ENCODE results near the gene TPM3. TPM values are rescaled to one million over a fixed set of nuclear protein-coding genes. Genes with fewer than 3 reads are reported as not detected.

The TPM3 gene
- total and polyA plus RNA-seq, 2 experiments from 2014 or later: 557 to 578 TPM

DNA sequence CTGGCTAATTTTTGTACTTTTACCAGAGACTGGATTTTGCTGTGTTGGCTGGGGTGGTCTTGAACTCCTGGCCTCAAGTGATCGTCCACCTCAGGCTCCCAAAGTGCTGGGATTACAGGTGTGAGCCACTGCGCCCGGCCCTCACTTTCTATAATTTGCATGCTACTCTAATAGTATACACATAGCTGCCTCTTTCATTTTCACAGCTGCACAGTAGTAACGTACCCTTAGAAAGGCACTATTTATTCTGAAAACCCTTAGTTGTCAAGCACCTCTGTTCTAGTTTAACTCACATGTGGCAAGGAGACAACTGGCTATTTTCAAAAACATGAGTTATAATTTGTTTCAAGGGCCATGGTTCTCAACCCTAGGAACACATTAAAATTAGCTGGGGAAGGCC, 17.2 kb downstream of the TPM3 start:
- no peak overlapping the region for H3K4me2 ChIP-seq (ENCODE audit: unreplicated experiment)
- H3K79me2 ChIP-seq (ENCODE audit: insufficient read depth): peaks cover 100% of the 10 kb centered on the region
- no peak overlapping the region for H3K9ac ChIP-seq
- H4K20me1 ChIP-seq (ENCODE audit: insufficient read depth): peaks cover 39% of the 10 kb centered on the region
- no peak overlapping the region for H2AFZ ChIP-seq
- WGBS, 2 experiments (ENCODE audit: low coverage in 1 of 2, low lambda C conversion rate in 2 of 2, missing lambda C conversion rate in 2 of 2): 94 to 100% methylated on average over 4 of the region's 4 CpGs
- H3K27ac ChIP-seq: no peak overlapping the region
- H3K4me3 ChIP-seq: no peak overlapping the region
- DNase-seq: no peak
- no peak for TF ChIP-seq EZH2phosphoT487 (IDR thresholded peaks at IDR 0.05; ENCODE audit: insufficient read depth, low read depth)
- TF ChIP-seq EZH2 (IDR thresholded peaks at IDR 0.05; ENCODE audit: insufficient read depth, poor library complexity, severe bottlenecking): no peak
- peaks cover 44% of the 10 kb centered on the region for H3F3A ChIP-seq (ENCODE audit: insufficient read depth)
- H3K9me3 ChIP-seq (ENCODE audit: low read depth): no peaks in the 10 kb centered on the region
- H3K36me3 ChIP-seq (ENCODE audit: low read depth): peaks cover 45% of the 10 kb centered on the region
- H3K4me1 ChIP-seq (ENCODE audit: insufficient read depth): peaks cover 47% of the 10 kb centered on the region
- in situ Hi-C loops (cut with MboI): no loop called here
- H3K27me3 ChIP-seq (replicated peaks; ENCODE audit: insufficient read depth): no peaks in the 10 kb centered on the region
- H3K9me2 ChIP-seq (ENCODE audit: insufficient read depth): no peaks in the 10 kb centered on the region

DNA sequence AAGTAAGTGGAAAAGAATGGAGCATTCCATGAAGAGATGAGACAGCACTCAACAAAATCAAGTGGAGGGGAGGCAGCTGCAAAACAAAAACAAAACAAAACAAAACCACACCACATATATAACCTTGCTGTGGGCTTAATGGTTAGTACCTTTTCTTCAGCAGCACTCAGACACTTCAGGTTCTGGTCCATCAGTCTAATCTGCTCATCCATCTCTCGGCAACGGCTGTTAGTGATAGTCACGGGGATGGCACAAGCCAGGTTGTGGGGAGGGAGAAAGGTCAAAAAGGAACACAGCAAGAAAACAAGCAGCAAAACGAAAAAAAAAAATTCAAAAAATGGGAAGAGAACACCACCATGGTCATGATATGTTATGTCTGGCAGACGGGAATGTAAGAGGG, 20.0 kb downstream of the TPM3 start:
- DNase-seq: no peak
- Histone ChIP-seq H3K4me3 (no peak overlapping the region), H3K27me3 (replicated peaks; ENCODE audit: insufficient read depth) (no peaks in the 10 kb centered on the region), H2AFZ (no peak overlapping the region), H3K4me1 (ENCODE audit: insufficient read depth) (peaks cover 19% of the 10 kb centered on the region), H3K79me2 (ENCODE audit: insufficient read depth) (peaks cover 100% of the 10 kb centered on the region), H3K9me3 (ENCODE audit: low read depth) (no peaks in the 10 kb centered on the region), H3F3A (ENCODE audit: insufficient read depth) (peaks cover 32% of the 10 kb centered on the region), H3K36me3 (ENCODE audit: low read depth) (peaks cover 72% of the 10 kb centered on the region), H3K27ac (no peak overlapping the region), H3K9me2 (ENCODE audit: insufficient read depth) (no peaks in the 10 kb centered on the region), H3K4me2 (ENCODE audit: unreplicated experiment) (no peak overlapping the region), H4K20me1 (ENCODE audit: insufficient read depth) (peaks cover 17% of the 10 kb centered on the region), H3K9ac (no peak overlapping the region)
- WGBS, 2 experiments (ENCODE audit: low coverage in 1 of 2, low lambda C conversion rate in 2 of 2, missing lambda C conversion rate in 2 of 2): 86 to 87% methylated on average over 5 of the region's 5 CpGs
- TF ChIP-seq EZH2phosphoT487 (IDR thresholded peaks at IDR 0.05; ENCODE audit: insufficient read depth, low read depth): no peak
- TF ChIP-seq EZH2 (IDR thresholded peaks at IDR 0.05; ENCODE audit: insufficient read depth, poor library complexity, severe bottlenecking): no peak
- in situ Hi-C loops (cut with MboI): no loop called here

DNA sequence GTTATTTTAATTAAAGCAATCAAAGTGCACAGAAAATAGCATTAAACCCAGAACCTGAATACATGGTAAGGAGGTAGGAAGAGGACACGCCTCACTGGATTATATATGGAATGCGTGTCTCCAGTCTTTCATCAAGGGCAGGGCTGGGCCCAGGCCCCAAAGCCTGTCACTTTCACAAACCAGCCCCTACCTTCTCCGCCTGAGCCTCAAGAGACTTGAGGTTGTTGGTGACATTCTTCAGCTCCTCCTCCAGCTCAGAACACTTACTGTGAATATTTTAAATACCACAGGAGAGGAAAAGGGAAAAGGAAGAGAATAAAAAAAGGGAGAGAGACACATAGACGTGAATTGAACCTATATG, 20.7 kb downstream of the TPM3 start:
- in situ Hi-C loops (cut with MboI): no loop called here
- peaks cover 12% of the 10 kb centered on the region for H3K4me1 ChIP-seq (ENCODE audit: insufficient read depth)
- H3K9me3 ChIP-seq (ENCODE audit: low read depth): no peaks in the 10 kb centered on the region
- H3K27me3 ChIP-seq (replicated peaks; ENCODE audit: insufficient read depth): no peaks in the 10 kb centered on the region
- H3K9ac ChIP-seq: no peak overlapping the region
- H3K9me2 ChIP-seq (ENCODE audit: insufficient read depth): no peaks in the 10 kb centered on the region
- peaks cover 77% of the 10 kb centered on the region for H3K36me3 ChIP-seq (ENCODE audit: low read depth)
- H3K27ac ChIP-seq: no peak overlapping the region
- peaks cover 100% of the 10 kb centered on the region for H3K79me2 ChIP-seq (ENCODE audit: insufficient read depth)
- no peak overlapping the region for H3K4me2 ChIP-seq (ENCODE audit: unreplicated experiment)
- no peak overlapping the region for H3K4me3 ChIP-seq
- no peak for TF ChIP-seq EZH2 (IDR thresholded peaks at IDR 0.05; ENCODE audit: insufficient read depth, poor library complexity, severe bottlenecking)
- no peak for TF ChIP-seq EZH2phosphoT487 (IDR thresholded peaks at IDR 0.05; ENCODE audit: insufficient read depth, low read depth)
- H4K20me1 ChIP-seq (ENCODE audit: insufficient read depth): peaks cover 16% of the 10 kb centered on the region
- 84 to 88% methylated on average over 4 of the region's 4 CpGs for WGBS, 2 experiments (ENCODE audit: low coverage in 1 of 2, low lambda C conversion rate in 2 of 2, missing lambda C conversion rate in 2 of 2)
- DNase-seq: no peak
- peaks cover 26% of the 10 kb centered on the region for H3F3A ChIP-seq (ENCODE audit: insufficient read depth)
- H2AFZ ChIP-seq: no peak overlapping the region

DNA sequence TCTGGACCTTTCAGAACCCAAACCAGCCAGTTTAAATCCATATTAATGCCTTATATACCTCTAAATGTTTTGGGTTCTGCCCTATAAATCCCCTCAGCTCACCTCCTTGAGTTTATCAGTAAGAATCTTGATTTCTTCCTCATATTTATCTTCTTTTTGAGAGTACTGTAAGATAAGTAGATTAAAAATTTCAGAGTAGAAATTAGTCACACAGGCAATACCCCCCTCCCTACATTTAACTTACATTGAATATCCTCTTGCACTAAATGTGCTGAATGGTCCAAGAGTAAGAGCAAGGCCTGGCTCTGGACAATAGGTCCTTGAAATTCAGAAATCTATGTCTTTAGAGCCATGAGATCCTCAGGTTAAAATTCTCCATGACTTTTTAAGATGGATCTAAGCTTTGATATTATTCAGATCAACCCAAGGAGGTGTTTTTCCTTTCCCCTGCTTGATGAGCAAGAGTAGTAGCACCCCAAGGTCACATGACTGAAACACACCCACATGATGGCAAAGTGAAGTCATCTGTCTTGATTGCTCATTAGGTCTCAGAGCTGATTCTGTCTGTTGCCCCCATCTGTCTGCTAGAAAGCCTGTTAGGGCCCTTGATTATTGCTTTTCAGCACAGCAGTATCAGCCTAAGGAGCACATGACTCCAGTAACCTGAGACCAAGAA, 21.2 kb downstream of the TPM3 start:
- Histone ChIP-seq H3K9ac (no peak overlapping the region), H3K27me3 (replicated peaks; ENCODE audit: insufficient read depth) (no peaks in the 10 kb centered on the region), H3K36me3 (ENCODE audit: low read depth) (peaks cover 82% of the 10 kb centered on the region), H3K4me3 (no peak overlapping the region), H3F3A (ENCODE audit: insufficient read depth) (peaks cover 26% of the 10 kb centered on the region), H3K79me2 (ENCODE audit: insufficient read depth) (peaks cover 100% of the 10 kb centered on the region), H3K4me1 (ENCODE audit: insufficient read depth) (peaks cover 7% of the 10 kb centered on the region), H3K4me2 (ENCODE audit: unreplicated experiment) (no peak overlapping the region), H4K20me1 (ENCODE audit: insufficient read depth) (peaks cover 11% of the 10 kb centered on the region), H3K27ac (no peak overlapping the region), H2AFZ (no peak overlapping the region), H3K9me2 (ENCODE audit: insufficient read depth) (no peaks in the 10 kb centered on the region), H3K9me3 (ENCODE audit: low read depth) (no peaks in the 10 kb centered on the region)
- in situ Hi-C loops (cut with MboI): no loop called here
- TF ChIP-seq EZH2phosphoT487 (IDR thresholded peaks at IDR 0.05; ENCODE audit: insufficient read depth, low read depth) (no peak), EZH2 (IDR thresholded peaks at IDR 0.05; ENCODE audit: insufficient read depth, poor library complexity, severe bottlenecking) (no peak)
- peak; percentile 45 for DNase-seq

DNA sequence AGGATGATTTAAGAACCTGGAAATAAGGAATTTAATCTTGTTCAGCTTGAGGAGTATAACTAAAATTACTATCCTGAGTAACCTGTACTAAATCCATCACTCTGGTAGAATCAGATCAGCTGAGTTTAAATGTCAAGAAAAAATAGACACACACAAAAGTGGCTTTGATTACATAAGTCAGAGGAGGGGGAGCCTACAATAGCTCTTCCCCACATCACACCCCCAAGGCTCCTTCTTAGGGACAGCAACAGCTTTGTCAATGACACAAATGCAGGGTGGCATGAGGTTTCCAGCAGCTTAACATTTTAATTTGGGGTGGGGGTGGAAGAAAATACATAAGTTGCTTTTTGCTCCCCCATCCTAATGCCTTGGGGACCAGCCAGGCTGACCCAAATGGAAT, 24.4 kb downstream of the TPM3 start:
- H3K9ac ChIP-seq: no peak overlapping the region
- H3K27ac ChIP-seq: no peak overlapping the region
- H3K9me3 ChIP-seq (ENCODE audit: low read depth): no peaks in the 10 kb centered on the region
- H2AFZ ChIP-seq: no peak overlapping the region
- no peak for TF ChIP-seq EZH2phosphoT487 (IDR thresholded peaks at IDR 0.05; ENCODE audit: insufficient read depth, low read depth)
- TF ChIP-seq EZH2 (IDR thresholded peaks at IDR 0.05; ENCODE audit: insufficient read depth, poor library complexity, severe bottlenecking): no peak
- H3K4me2 ChIP-seq (ENCODE audit: unreplicated experiment): no peak overlapping the region
- peaks cover 26% of the 10 kb centered on the region for H3F3A ChIP-seq (ENCODE audit: insufficient read depth)
- H3K27me3 ChIP-seq (replicated peaks; ENCODE audit: insufficient read depth): no peaks in the 10 kb centered on the region
- H3K9me2 ChIP-seq (ENCODE audit: insufficient read depth): no peaks in the 10 kb centered on the region
- no peak overlapping the region for H3K4me3 ChIP-seq
- H4K20me1 ChIP-seq (ENCODE audit: insufficient read depth): peaks cover 7% of the 10 kb centered on the region
- peaks cover 3% of the 10 kb centered on the region; the same call in 1 of the 2 replicates for H3K4me1 ChIP-seq (ENCODE audit: insufficient read depth)
- H3K79me2 ChIP-seq (ENCODE audit: insufficient read depth): peaks cover 100% of the 10 kb centered on the region
- in situ Hi-C loops (cut with MboI): no loop called here
- peaks cover 93% of the 10 kb centered on the region for H3K36me3 ChIP-seq (ENCODE audit: low read depth)
- DNase-seq: no peak

Measured in GM23248 (cell line).